Measurements from ENCODE around the gene MUCL3.

The MUCL3 gene

GRCh38 chr6:30940361-30940986 lies at the start of gene MUCL3:
Gene MUCL3 (plus strand): TSS chr6:30940973. CDS start chr6:30941000, 27 bp downstream.
- Histone ChIP-seq H3K4me1 (ENCODE audit: control insufficient read depth in 2 of 2, insufficient read depth in 2 of 2, low read length in 2 of 2) (peaks cover 3 to 6% of the 10 kb centered on the region in 2 donors), H3K36me3 (ENCODE audit: control insufficient read depth in 2 of 2, insufficient read depth in 2 of 2, low read length in 2 of 2) (no peaks in the 10 kb centered on the region), H3K9me3 (ENCODE audit: control insufficient read depth in 2 of 2, low read length in 2 of 2) (no peaks in the 10 kb centered on the region), H3K27ac (ENCODE audit: low read depth in 2 of 2, low read length in 2 of 2) (no peak within 1 kb of the TSS), H3K9ac (ENCODE audit: low read depth in 1 of 2, low read length in 2 of 2) (no peak within 1 kb of the TSS), H3K27me3 (ENCODE audit: control insufficient read depth in 2 of 2, insufficient read depth in 2 of 2, low read length in 2 of 2) (peaks cover 7 to 13% of the 10 kb centered on the region in 2 donors), H3K4me3 (ENCODE audit: low read length in 2 of 2) (no peak within 1 kb of the TSS)

- Histone ChIP-seq H3K4me3 (ENCODE audit: low read length in 2 of 2) (no peak overlapping the region), H3K9ac (ENCODE audit: low read depth in 1 of 2, low read length in 2 of 2) (no peak overlapping the region), H3K36me3 (ENCODE audit: control insufficient read depth in 2 of 2, insufficient read depth in 2 of 2, low read length in 2 of 2) (peaks cover 60 to 66% of the 10 kb centered on the region in 2 donors)
Observed at GRCh38 chr6:30891450-30891723, 49.4 kb upstream of the MUCL3 start.

GRCh38 chr6:30891816-30892538 lies 48.8 kb upstream of the MUCL3 start:
- H3K9ac ChIP-seq (ENCODE audit: low read depth in 1 of 2, low read length in 2 of 2) = no peak overlapping the region
- peaks cover 64 to 72% of the 10 kb centered on the region in 2 donors for H3K36me3 ChIP-seq (ENCODE audit: control insufficient read depth in 2 of 2, insufficient read depth in 2 of 2, low read length in 2 of 2)
- H3K9me3 ChIP-seq (ENCODE audit: control insufficient read depth in 2 of 2, low read length in 2 of 2) = no peaks in the 10 kb centered on the region
- no peak overlapping the region for H3K27ac ChIP-seq (ENCODE audit: low read depth in 2 of 2, low read length in 2 of 2)
- H3K4me3 ChIP-seq (ENCODE audit: low read length in 2 of 2) = no peak overlapping the region
- H3K27me3 ChIP-seq (ENCODE audit: control insufficient read depth in 2 of 2, insufficient read depth in 2 of 2, low read length in 2 of 2) = no peaks in the 10 kb centered on the region
- peaks cover 0 to 1% of the 10 kb centered on the region in 2 donors for H3K4me1 ChIP-seq (ENCODE audit: control insufficient read depth in 2 of 2, insufficient read depth in 2 of 2, low read length in 2 of 2)

More at GRCh38 chr6:30891450-30891723, 49.4 kb upstream of the MUCL3 start:
- no peaks in the 10 kb centered on the region for H3K27me3 ChIP-seq (ENCODE audit: control insufficient read depth in 2 of 2, insufficient read depth in 2 of 2, low read length in 2 of 2)
- no peak overlapping the region for H3K27ac ChIP-seq (ENCODE audit: low read depth in 2 of 2, low read length in 2 of 2)
- peaks cover 2 to 7% of the 10 kb centered on the region in 2 donors for H3K4me1 ChIP-seq (ENCODE audit: control insufficient read depth in 2 of 2, insufficient read depth in 2 of 2, low read length in 2 of 2)
- no peaks in the 10 kb centered on the region for H3K9me3 ChIP-seq (ENCODE audit: control insufficient read depth in 2 of 2, low read length in 2 of 2)

GRCh38 chr6:30893001-30893591 lies 47.7 kb upstream of the MUCL3 start:
- Histone ChIP-seq H3K27ac (ENCODE audit: low read depth in 2 of 2, low read length in 2 of 2) (no peak overlapping the region), H3K9ac (ENCODE audit: low read depth in 1 of 2, low read length in 2 of 2) (no peak overlapping the region), H3K36me3 (ENCODE audit: control insufficient read depth in 2 of 2, insufficient read depth in 2 of 2, low read length in 2 of 2) (peaks cover 74 to 82% of the 10 kb centered on the region in 2 donors)

GRCh38 chr6:30893666-30894065 lies 47.1 kb upstream of the MUCL3 start:
- Histone ChIP-seq H3K27me3 (ENCODE audit: control insufficient read depth in 2 of 2, insufficient read depth in 2 of 2, low read length in 2 of 2) (no peaks in the 10 kb centered on the region), H3K4me3 (ENCODE audit: low read length in 2 of 2) (no peak overlapping the region), H3K36me3 (ENCODE audit: control insufficient read depth in 2 of 2, insufficient read depth in 2 of 2, low read length in 2 of 2) (peaks cover 79 to 86% of the 10 kb centered on the region in 2 donors), H3K9ac (ENCODE audit: low read depth in 1 of 2, low read length in 2 of 2) (no peak overlapping the region), H3K9me3 (ENCODE audit: control insufficient read depth in 2 of 2, low read length in 2 of 2) (no peaks in the 10 kb centered on the region), H3K4me1 (ENCODE audit: control insufficient read depth in 2 of 2, insufficient read depth in 2 of 2, low read length in 2 of 2) (no peaks in the 10 kb centered on the region), H3K27ac (ENCODE audit: low read depth in 2 of 2, low read length in 2 of 2) (no peak overlapping the region)

More at GRCh38 chr6:30893001-30893591, 47.7 kb upstream of the MUCL3 start:
- Histone ChIP-seq H3K27me3 (ENCODE audit: control insufficient read depth in 2 of 2, insufficient read depth in 2 of 2, low read length in 2 of 2) (no peaks in the 10 kb centered on the region), H3K4me3 (ENCODE audit: low read length in 2 of 2) (no peak overlapping the region), H3K4me1 (ENCODE audit: control insufficient read depth in 2 of 2, insufficient read depth in 2 of 2, low read length in 2 of 2) (no peaks in the 10 kb centered on the region), H3K9me3 (ENCODE audit: control insufficient read depth in 2 of 2, low read length in 2 of 2) (no peaks in the 10 kb centered on the region)

- H3K27me3 ChIP-seq (ENCODE audit: control insufficient read depth in 2 of 2, insufficient read depth in 2 of 2, low read length in 2 of 2) = no peaks in the 10 kb centered on the region
- H3K9ac ChIP-seq (ENCODE audit: low read depth in 1 of 2, low read length in 2 of 2) = no peak overlapping the region
Observed at GRCh38 chr6:30894381-30894780, 46.4 kb upstream of the MUCL3 start.

GRCh38 chr6:30894935-30895334 lies 45.8 kb upstream of the MUCL3 start:
- H3K27ac ChIP-seq (ENCODE audit: low read depth in 2 of 2, low read length in 2 of 2) = no peak overlapping the region
- no peaks in the 10 kb centered on the region for H3K4me1 ChIP-seq (ENCODE audit: control insufficient read depth in 2 of 2, insufficient read depth in 2 of 2, low read length in 2 of 2)
- no peak overlapping the region for H3K4me3 ChIP-seq (ENCODE audit: low read length in 2 of 2)
- no peaks in the 10 kb centered on the region for H3K27me3 ChIP-seq (ENCODE audit: control insufficient read depth in 2 of 2, insufficient read depth in 2 of 2, low read length in 2 of 2)
- H3K9ac ChIP-seq (ENCODE audit: low read depth in 1 of 2, low read length in 2 of 2) = no peak overlapping the region
- no peaks in the 10 kb centered on the region for H3K9me3 ChIP-seq (ENCODE audit: control insufficient read depth in 2 of 2, low read length in 2 of 2)
- H3K36me3 ChIP-seq (ENCODE audit: control insufficient read depth in 2 of 2, insufficient read depth in 2 of 2, low read length in 2 of 2) = peaks cover 83 to 85% of the 10 kb centered on the region in 2 donors

More at GRCh38 chr6:30894381-30894780, 46.4 kb upstream of the MUCL3 start:
- no peak overlapping the region for H3K27ac ChIP-seq (ENCODE audit: low read depth in 2 of 2, low read length in 2 of 2)
- H3K36me3 ChIP-seq (ENCODE audit: control insufficient read depth in 2 of 2, insufficient read depth in 2 of 2, low read length in 2 of 2) = peaks cover 82 to 86% of the 10 kb centered on the region in 2 donors
- no peaks in the 10 kb centered on the region for H3K9me3 ChIP-seq (ENCODE audit: control insufficient read depth in 2 of 2, low read length in 2 of 2)
- no peak overlapping the region for H3K4me3 ChIP-seq (ENCODE audit: low read length in 2 of 2)
- no peaks in the 10 kb centered on the region for H3K4me1 ChIP-seq (ENCODE audit: control insufficient read depth in 2 of 2, insufficient read depth in 2 of 2, low read length in 2 of 2)

- Histone ChIP-seq H3K36me3 (ENCODE audit: control insufficient read depth in 2 of 2, insufficient read depth in 2 of 2, low read length in 2 of 2) (peaks cover 79 to 81% of the 10 kb centered on the region in 2 donors), H3K27me3 (ENCODE audit: control insufficient read depth in 2 of 2, insufficient read depth in 2 of 2, low read length in 2 of 2) (no peaks in the 10 kb centered on the region), H3K27ac (ENCODE audit: low read depth in 2 of 2, low read length in 2 of 2) (no peak overlapping the region), H3K4me1 (ENCODE audit: control insufficient read depth in 2 of 2, insufficient read depth in 2 of 2, low read length in 2 of 2) (no peaks in the 10 kb centered on the region), H3K9ac (ENCODE audit: low read depth in 1 of 2, low read length in 2 of 2) (no peak overlapping the region), H3K4me3 (ENCODE audit: low read length in 2 of 2) (no peak overlapping the region), H3K9me3 (ENCODE audit: control insufficient read depth in 2 of 2, low read length in 2 of 2) (no peaks in the 10 kb centered on the region)
Observed at GRCh38 chr6:30895343-30895742, 45.4 kb upstream of the MUCL3 start.

GRCh38 chr6:30896541-30896940 lies 44.2 kb upstream of the MUCL3 start:
- Histone ChIP-seq H3K27ac (ENCODE audit: low read depth in 2 of 2, low read length in 2 of 2) (no peak overlapping the region), H3K36me3 (ENCODE audit: control insufficient read depth in 2 of 2, insufficient read depth in 2 of 2, low read length in 2 of 2) (peaks cover 69 to 71% of the 10 kb centered on the region in 2 donors), H3K4me1 (ENCODE audit: control insufficient read depth in 2 of 2, insufficient read depth in 2 of 2, low read length in 2 of 2) (no peaks in the 10 kb centered on the region), H3K4me3 (ENCODE audit: low read length in 2 of 2) (no peak overlapping the region), H3K27me3 (ENCODE audit: control insufficient read depth in 2 of 2, insufficient read depth in 2 of 2, low read length in 2 of 2) (no peaks in the 10 kb centered on the region), H3K9ac (ENCODE audit: low read depth in 1 of 2, low read length in 2 of 2) (no peak overlapping the region), H3K9me3 (ENCODE audit: control insufficient read depth in 2 of 2, low read length in 2 of 2) (no peaks in the 10 kb centered on the region)

- no peak overlapping the region for H3K4me3 ChIP-seq (ENCODE audit: low read length in 2 of 2)
- no peak overlapping the region for H3K27ac ChIP-seq (ENCODE audit: low read depth in 2 of 2, low read length in 2 of 2)
- peaks cover 56 to 57% of the 10 kb centered on the region in 2 donors for H3K36me3 ChIP-seq (ENCODE audit: control insufficient read depth in 2 of 2, insufficient read depth in 2 of 2, low read length in 2 of 2)
Observed at GRCh38 chr6:30897882-30898281, 42.9 kb upstream of the MUCL3 start.

More at GRCh38 chr6:30897882-30898281, 42.9 kb upstream of the MUCL3 start:
- Histone ChIP-seq H3K9ac (ENCODE audit: low read depth in 1 of 2, low read length in 2 of 2) (no peak overlapping the region), H3K9me3 (ENCODE audit: control insufficient read depth in 2 of 2, low read length in 2 of 2) (no peaks in the 10 kb centered on the region), H3K27me3 (ENCODE audit: control insufficient read depth in 2 of 2, insufficient read depth in 2 of 2, low read length in 2 of 2) (no peaks in the 10 kb centered on the region), H3K4me1 (ENCODE audit: control insufficient read depth in 2 of 2, insufficient read depth in 2 of 2, low read length in 2 of 2) (no peaks in the 10 kb centered on the region)

Data from mucosa of rectum (tissue), 2 donors.